GM15510 (cell line): ENCODE measurements around the gene ARFGAP2.

ENCODE experiments used
- POLR2A ChIP-seq: IDR thresholded peaks from 3 replicates; pipeline ENCODE4 v1.6.1; 2011; ENCODE audit warnings: borderline replicate concordance; ENCODE audit not compliant: insufficient read length; ENCODE audit errors: extremely low read depth

ARFGAP2 gene

DNA sequence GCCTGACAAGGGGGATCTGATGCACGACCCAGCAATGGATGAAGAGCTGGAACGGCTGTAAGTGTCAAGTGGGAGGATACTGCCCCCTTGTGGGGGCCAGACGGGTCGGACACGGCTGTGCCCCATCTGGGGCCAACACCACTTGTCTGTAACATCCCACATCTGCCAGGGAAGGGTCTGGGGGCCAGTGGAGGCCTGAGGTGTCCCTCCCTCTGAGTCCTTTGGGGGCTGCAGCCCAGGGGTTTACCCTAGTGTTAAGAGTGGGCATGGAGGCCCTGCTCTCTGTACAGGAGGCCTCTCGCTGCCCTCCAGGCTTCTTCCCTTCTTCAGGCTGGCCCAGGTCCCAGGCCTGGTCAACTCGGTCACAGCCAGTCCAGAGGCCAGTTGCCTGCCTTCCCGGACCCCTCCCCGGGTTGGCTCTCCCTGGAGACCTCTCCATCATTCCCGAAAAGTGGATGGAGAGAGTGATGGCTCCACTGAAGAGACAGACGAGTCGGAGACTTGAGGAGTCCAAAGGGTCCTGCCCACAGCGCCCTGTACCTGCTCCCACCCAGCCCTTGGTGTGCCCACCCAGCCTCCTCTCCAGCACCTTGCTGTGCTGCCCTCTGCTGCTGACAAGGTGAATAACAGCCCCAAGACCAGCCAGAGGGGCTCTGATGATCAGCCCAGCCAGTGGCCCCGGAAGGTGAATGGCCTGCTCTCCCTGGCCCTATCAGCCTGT, 15.4 kb downstream of the ARFGAP2 start:
- peak; percentile 29 for TF ChIP-seq POLR2A

DNA sequence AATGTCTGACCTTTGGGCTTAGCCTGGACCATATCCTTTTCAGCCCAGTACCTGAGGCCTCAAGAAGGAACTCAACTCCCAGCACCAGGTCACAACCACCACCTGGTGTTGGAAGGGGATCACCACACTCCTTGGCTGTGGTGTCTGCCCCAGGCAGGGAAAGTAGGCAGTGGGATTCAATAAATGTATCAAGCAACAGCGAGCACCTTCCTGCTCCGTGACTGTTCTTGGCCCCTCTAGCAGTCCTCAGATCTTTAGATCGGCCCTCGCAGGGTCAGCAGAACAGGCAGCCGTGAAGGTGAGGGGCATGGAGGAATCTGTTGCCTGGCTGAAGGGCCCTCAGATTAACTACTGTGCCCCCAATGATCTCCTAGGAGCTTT, 15.9 kb downstream of the ARFGAP2 start:
- no peak for TF ChIP-seq POLR2A

DNA sequence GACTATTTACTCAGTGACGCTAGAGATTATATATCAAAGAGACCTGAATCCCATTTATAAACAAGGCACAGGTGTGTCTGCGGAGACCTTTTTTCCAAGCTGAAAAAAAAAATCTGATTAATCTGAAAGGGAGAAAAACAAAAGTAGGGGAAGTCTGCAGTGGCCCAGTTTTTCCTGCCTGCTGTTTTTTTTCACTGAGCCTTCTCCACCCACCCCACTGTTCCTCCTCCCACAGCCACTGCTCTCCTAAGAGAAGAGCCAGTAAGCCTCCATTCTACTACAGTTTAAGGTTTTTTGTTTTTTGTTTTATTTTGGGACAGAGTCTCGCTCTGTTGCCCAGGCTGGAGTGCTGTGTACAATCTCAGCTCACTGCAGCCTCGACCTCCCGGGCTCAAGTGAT, 18.4 kb downstream of the ARFGAP2 start:
- no peak for TF ChIP-seq POLR2A

DNA sequence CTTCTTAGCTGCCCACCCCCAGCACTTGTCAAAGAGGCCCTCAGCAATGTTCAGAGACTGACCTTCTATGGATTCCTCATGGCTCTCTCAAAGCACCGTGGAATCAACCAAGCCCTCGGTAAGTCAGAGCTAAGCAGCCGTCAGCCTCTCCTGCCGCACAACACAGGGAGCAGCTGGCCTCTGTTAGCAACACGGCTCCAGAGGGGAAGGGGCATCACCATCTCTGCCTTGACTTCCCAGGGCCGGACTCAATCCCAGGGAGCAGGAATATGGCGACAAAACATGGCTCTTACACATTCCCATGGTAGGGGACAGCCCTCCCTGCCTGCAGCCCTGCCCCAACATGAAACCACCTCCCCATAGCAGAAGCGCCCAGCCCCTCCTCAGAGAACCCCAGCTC, 18.9 kb downstream of the ARFGAP2 start:
- no peak for TF ChIP-seq POLR2A

DNA sequence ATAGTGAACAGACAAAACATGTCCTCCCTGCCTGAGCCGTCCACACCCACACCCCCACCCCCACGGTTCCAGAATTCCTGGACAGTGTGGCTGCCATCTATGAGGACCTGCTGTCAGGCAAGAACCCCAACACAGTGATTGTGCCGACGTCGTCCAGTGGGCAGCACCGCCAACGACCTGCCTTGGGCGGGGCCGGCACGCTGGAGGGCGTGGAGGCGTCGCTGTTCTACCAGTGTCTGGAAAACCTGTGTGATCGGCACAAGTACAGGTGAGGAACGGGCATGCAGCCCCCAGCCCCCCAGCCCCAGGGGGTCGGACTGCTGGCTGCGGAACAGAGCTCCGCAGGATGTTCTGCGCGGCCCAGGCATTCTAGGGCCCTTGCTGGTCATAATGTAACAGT, 19.7 kb downstream of the ARFGAP2 start:
- no peak for TF ChIP-seq POLR2A

DNA sequence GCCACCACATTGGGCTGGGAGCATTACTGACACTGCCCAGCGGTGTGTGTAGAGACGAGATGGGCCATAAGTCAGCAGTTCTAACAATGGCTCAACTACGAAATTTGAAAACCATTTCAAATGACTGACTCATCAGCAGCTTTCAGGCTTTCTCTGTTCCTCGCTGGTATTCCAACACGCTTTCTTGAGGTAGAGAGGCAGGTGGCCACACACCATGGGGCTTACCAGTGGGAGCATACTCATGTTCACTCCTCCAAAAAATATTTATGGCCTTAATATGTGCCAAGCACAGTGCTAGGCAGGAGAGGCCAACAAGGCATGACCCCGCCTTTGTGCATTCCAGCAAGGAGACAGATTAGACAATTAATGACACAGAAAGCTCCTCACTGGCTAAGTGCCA, 20.3 kb downstream of the ARFGAP2 start:
- no peak for TF ChIP-seq POLR2A

DNA sequence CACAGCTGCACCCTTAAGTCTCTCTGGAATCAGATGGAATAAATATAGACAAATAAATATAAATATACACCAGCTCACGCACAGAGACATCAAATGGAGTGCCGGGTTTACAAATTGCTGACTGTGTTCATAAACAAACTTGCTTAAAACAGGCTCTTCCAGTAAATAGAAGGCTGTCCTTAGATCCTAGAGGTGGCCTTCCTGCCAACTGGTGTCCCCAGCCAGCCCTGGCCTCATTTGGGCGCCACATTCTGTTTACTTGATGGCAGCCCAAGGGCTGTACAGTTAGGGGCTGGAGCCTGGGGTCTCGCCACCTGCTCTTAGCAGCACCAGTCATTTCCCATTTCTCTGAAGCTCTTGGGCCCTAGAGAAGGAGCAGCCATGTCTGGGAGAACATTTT, 20.8 kb downstream of the ARFGAP2 start:
- no peak for TF ChIP-seq POLR2A

DNA sequence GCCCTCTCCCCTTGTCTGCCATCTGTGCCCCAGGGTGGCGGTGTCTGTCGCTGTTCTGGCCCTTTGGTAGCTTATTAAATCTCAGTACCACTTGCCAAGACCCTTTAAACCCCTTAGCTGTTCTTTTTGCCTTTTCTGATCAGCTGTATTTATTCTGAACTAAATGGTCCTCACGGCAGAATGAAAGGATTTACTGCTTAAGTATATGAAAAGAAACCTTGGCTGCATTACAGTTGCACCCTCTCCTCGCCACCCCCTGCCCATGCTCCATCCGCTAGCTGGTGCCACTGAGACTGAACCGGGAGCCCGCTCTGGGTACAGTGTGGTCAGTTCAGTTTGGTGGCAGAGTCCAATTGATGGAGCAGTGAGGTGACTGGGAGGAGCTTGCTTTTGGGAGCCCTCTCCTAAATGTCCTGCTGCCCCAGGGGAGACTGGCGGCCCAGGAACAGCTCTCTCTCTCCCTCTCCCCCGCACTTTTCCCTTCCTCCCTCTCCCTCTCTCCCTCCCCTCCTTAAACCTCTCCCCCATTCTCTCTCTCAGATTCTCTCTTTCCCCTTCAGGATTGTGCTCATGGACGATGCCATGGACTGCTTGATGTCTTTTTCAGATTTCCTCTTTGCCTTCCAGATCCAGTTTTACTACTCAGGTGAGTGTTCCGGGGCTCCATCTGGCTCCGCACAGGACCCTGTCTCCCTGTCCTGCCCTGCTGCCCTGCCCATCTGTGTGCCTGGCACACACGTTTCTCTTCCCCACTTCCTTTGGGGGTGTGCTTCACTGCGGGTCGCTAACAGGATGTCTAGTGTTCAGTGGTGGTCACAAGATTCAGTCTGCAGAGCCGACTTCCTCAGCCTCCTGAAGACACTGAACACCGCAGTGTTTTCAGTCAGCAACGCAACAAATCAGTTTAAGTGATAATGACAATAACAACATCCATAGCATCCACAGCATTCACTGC, 21.8 kb downstream of the ARFGAP2 start:
- no peak for TF ChIP-seq POLR2A

DNA sequence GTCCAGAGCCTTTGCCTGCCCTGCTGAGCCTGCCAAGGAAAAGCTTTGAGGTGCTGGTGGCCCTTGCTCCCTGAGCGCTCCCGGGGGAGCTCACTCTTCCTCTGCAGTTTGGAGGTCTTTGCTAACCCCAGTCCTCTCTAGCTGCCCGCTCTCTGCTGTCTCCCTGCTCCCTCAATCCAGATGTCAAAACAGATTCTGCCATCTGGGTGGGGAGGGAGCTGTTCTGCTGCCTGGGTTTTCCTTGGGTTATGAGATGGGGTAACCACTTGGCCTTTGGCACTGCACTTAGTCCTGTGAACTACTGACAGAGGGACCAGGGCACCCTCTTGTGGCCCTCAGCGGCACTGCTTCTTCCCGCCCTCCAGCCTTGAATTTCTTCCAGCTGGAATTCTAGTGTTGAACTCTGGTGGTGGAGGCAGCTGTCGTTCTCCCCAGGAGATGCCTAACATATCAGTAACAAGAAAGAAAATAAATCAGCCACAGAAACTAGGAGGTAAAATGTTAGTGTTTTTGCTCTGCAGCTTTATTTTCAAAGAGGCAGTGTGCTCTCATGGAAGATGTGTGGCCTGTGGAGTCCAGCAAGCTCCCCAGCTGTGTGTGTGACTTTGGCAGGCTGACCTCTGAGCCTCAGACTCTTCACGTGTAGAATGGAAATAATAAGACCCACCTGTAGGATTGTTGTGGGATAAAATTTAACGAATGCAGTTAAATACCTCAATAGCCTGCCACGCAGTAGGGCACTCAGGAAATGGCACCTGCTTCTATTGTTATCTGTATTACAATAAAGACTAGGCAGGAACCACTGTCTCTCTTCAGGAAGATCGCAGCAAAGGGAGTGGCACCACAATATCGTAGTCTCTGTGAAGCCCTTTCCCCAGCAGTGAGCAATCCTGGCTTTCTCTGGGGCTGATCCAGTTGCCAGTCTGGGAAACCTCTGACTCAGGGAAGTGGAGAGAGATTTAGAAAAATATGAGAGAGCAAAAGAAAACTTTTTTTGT, 23.4 kb downstream of the ARFGAP2 start:
- TF ChIP-seq POLR2A: no peak

DNA sequence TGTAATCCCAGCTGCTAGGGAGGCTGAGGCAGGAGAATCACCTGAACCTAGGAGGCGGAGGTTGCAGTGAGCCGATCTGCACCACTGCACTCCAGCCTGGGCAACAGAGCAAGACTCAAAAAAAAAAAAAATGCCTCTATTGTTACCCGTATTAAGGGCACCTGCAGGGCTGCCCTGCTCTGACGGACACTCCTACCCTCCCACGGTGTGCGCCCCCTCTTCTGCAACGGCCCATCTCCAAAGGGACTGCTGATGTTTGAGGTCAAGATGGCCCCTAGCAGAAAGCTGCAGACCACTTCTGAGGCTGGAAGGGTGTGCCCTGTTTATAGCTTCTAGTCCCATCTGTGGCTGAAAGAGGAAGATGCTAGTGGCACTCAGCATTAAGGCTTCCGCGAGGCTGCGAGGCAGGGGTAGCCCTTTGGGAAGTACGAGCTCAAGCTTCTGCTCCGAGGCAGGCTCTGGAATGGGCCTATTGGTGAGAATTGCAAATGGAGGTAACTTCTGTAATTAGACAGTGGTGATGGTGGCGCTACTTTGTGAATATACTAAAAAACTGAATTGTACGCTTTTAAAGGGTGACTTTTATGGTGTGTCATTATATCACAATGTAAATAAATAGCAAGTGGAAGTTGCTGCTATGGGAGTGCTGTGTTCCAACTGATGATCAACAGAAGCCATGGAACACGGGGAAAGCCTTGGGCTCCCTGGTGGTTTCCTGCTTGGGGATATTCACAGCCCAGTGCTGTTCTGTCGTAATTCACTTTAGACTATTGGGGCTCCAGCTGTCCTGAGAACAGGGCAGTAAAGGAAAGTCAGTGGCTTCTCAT, 24.3 kb downstream of the ARFGAP2 start:
- TF ChIP-seq POLR2A: no peak

DNA sequence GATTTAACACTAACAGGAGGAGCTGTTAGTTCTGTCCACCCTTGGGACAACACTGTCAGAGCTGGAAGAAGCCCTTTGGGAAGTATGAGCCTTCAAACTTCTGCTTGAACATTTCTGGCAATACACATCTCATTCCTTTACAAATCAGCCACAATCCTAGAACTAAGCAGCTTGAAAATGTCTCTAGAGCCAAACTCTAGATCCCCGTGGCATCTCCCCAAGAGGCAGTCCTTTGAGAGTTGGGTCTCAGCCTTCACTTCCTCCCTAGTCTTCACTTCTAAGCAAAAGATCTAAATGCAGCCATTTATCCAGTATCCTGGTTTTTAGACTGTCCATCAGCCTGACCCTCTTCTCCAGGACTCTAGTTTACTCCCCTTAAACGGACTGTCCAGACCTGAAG, 26.9 kb downstream of the ARFGAP2 start:
- TF ChIP-seq POLR2A: no peak

DNA sequence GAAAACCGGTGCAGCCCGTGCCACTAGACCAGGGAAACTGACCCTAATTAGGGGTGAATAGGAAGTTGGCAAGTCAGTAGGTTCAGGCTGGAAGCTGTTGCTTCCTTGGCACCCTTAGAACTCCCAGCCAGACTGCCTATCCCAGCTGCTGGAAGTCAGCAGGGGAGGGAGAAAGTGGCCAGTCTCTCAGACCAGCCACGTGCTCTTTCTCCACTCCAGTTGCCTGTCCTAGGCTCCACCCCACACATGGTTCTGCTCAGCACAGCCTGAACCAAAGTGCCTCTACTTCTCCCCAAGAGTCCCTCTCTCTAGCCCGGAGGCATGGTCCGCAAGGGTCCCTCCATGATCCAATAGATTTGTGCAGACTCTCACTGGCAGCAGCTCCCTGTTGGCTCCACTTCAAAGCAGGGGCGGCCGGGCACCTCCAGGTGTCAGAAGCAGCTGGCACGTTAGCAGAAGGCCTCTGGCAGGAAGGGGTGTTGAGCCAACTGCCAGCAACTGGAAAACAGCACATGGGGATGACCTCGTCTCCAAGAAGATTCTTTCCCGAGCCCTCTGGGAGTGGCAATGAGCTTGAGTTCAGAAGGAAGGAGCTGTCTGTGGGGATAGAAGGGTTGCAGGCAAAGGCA, 27.7 kb downstream of the ARFGAP2 start:
- no peak for TF ChIP-seq POLR2A

DNA sequence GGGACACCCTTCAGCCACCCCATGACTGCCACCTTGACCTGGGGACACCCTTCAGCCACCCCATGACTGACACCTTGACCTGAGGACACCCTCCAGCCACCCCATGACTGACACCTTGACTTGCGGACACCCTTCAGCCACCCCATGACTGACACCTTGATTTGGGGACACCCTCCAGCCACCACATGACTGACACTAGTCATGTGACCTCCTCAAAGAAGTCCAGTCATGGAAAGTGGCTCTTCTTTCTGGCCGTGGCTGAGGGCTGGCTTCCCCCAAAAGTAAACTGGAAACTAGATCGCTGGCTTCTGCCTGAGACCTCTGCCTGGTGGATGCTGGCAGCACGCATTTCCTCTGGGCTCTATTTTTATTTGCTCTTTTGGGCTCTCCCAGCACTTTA, 28.4 kb downstream of the ARFGAP2 start:
- no peak for TF ChIP-seq POLR2A
